ENCODE data around the gene KIF18B. TPM values are rescaled to one million over a fixed set of nuclear protein-coding genes. Genes with fewer than 3 reads are reported as not detected.

Gene KIF18B
- total and polyA plus RNA-seq, 10 of the 15 experiments (the other 5 are each of a cell fraction or from before 2014, with no cell fraction given) = 2.8 to 46.2 (median 20.5) TPM

DNA sequence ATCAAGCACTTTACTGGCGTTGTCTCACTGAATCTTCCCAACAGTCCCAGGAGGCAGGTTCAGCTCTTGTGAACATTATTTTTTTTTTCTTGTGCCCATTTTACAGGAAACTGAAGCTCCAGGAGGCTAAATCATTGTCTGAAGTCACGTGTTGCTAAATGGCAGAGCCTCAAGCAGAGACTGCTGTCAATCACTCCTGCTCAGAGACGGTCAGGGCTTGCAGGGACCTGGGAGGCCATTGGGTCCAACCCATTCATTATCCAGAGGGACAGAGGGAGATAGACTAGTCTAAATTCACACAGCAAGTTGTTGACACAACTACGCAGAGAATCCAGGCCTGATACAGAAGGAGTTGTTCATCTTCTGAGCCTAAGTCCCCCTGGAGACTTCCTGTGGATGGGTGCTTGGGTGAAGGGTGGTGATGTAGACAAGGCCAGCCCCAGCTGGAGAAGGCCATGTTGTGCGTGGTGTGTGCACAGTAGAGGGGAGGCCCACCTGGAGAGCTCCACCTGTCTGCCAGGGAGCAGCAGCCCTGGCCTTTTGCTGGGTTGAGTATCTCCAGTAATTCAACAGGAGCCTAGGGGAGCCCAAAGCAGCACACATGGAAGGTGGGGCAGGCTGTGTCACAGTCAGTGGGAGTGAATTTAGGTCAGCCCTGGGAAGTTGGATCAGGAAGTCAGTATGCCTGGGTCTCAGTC, 44.8 kb upstream of the KIF18B start:
- WGBS (ENCODE audit: insufficient coverage, insufficient replicate concordance, low lambda C conversion rate, missing lambda C conversion rate) = 29% methylated on average over 5 of the region's 5 CpGs
- CTCF ChIA-PET = interaction anchor here (1.6 kb wide), 1 partner anchor 15 kb away, joined by 4 read pairs; no protein-coding TSS in a partner anchor
- POLR2A ChIA-PET = interaction anchor here (0.5 to 0.6 kb wide), 3 partner anchors 9 to 208 kb away, joined by 3 read pairs; no protein-coding TSS in a partner anchor
- SMC1A ChIA-PET (ENCODE audit: uncharacterized antibody, unreplicated experiment) = interaction anchor here (0.6 to 1.3 kb wide), 2 partner anchors 21 to 135 kb away, joined by 3 to 4 read pairs; no protein-coding TSS in a partner anchor
- intact Hi-C loops (cut with micrococcal nuclease; ENCODE audit: unreplicated experiment) (no loop called here), in situ Hi-C loops (cut with MboI) (no loop called here)
- Histone ChIP-seq H4K20me1 (ENCODE audit: control insufficient read depth, insufficient read depth) (no peaks in the 10 kb centered on the region), H3K36me3 (ENCODE audit: control insufficient read depth in 2 of 2, insufficient read depth in 2 of 2, low read length in 1 of 2) (no peaks in the 10 kb centered on the region), H3K27me3 (replicated peaks in 1 of 2; ENCODE audit: control insufficient read depth in 2 of 2, insufficient read depth in 2 of 2, low read length in 1 of 2) (peaks cover 0 to 2% of the 10 kb centered on the region in 2 experiments; a peak in 2 of 4 replicates), H3K4me2 (ENCODE audit: control insufficient read depth, insufficient read depth) (no peak overlapping the region), H3K9ac (ENCODE audit: control insufficient read depth, insufficient read depth, low read length) (no peak overlapping the region), H3K79me2 (ENCODE audit: control insufficient read depth, insufficient read depth, low read length) (no peaks in the 10 kb centered on the region), H3K9me3 (replicated peaks; ENCODE audit: control insufficient read depth, insufficient read depth, low read length) (no peaks in the 10 kb centered on the region), H3K27ac (ENCODE audit: control insufficient read depth, insufficient read depth) (no peak overlapping the region), H3K4me3 (no peak overlapping the region), H2AFZ (ENCODE audit: control insufficient read depth, low read depth, low read length) (no peak overlapping the region), H3K4me1 (ENCODE audit: control insufficient read depth, insufficient read depth, low read length) (peaks cover 17% of the 10 kb centered on the region)
- DNase-seq (ENCODE audit: low read depth, low spot score) = no peak
- FAIRE-seq = no peak
- ATAC-seq = no peak
- RAD21 ChIA-PET (ENCODE audit: unreplicated experiment) = interaction anchor here (1.3 kb wide), 1 partner anchor 107 kb away, joined by 4 read pairs; no protein-coding TSS in a partner anchor
- TF ChIP-seq PKNOX1 (IDR thresholded peaks at IDR 0.05) (peak; percentile 28; the same call in 1 of the 2 replicates), ATF7 (IDR thresholded peaks at IDR 0.05; ENCODE audit: low read depth) (no peak)
- TF ChIP-seq, protein P1, sequence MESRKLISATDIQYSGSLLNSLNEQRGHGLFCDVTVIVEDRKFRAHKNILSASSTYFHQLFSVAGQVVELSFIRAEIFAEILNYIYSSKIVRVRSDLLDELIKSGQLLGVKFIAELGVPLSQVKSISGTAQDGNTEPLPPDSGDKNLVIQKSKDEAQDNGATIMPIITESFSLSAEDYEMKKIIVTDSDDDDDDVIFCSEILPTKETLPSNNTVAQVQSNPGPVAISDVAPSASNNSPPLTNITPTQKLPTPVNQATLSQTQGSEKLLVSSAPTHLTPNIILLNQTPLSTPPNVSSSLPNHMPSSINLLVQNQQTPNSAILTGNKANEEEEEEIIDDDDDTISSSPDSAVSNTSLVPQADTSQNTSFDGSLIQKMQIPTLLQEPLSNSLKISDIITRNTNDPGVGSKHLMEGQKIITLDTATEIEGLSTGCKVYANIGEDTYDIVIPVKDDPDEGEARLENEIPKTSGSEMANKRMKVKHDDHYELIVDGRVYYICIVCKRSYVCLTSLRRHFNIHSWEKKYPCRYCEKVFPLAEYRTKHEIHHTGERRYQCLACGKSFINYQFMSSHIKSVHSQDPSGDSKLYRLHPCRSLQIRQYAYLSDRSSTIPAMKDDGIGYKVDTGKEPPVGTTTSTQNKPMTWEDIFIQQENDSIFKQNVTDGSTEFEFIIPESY (IDR thresholded peaks at IDR 0.05) = no peak
- no TSS peak for BruUV-seq (replicated peaks)

Data from GM12878 (cell line).